HEK293 (cell line): Measurements from ENCODE around the gene STN1.

Source experiments
- REPIN1 ChIP-seq: fragments of 450-650 bp; formaldehyde crosslinking; IDR thresholded peaks from 2 replicates; pipeline ENCODE4 v1.5.1; 2017; ENCODE audit warnings: missing biosample characterization, missing genetic modification characterization, low read depth
- SP3 ChIP-seq: fragments of 450-650 bp; formaldehyde crosslinking; IDR thresholded peaks from 2 replicates; pipeline ENCODE4 v1.5.1; 2016; ENCODE audit warnings: missing biosample characterization, missing genetic modification characterization
- YY1 ChIP-seq: fragments of 450-650 bp; formaldehyde crosslinking; IDR thresholded peaks from 2 replicates; pipeline ENCODE4 v1.5.1; 2018; ENCODE audit warnings: missing biosample characterization, missing genetic modification characterization
- ZBTB8A ChIP-seq: fragments of 450-650 bp; formaldehyde crosslinking; IDR thresholded peaks from 2 replicates; pipeline ENCODE4 v1.5.1; 2016; ENCODE audit warnings: missing biosample characterization, missing genetic modification characterization
- ZNF155 ChIP-seq: fragments of 450-650 bp; formaldehyde crosslinking; IDR thresholded peaks from 2 replicates; pipeline ENCODE4 v1.5.1; 2016; ENCODE audit warnings: missing biosample characterization, missing genetic modification characterization
- ZNF404 ChIP-seq: fragments of 450-650 bp; formaldehyde crosslinking; IDR thresholded peaks from 2 replicates; pipeline ENCODE4 v1.5.1; 2017; ENCODE audit warnings: missing biosample characterization, missing genetic modification characterization
- ZNF776 ChIP-seq: fragments of 450-650 bp; formaldehyde crosslinking; IDR thresholded peaks from 2 replicates; pipeline ENCODE4 v1.5.0; 2017; ENCODE audit warnings: missing biosample characterization, missing genetic modification characterization, borderline replicate concordance
- ZNF837 ChIP-seq: fragments of 450-650 bp; formaldehyde crosslinking; IDR thresholded peaks from 2 replicates; pipeline ENCODE4 v1.5.1; 2016; ENCODE audit warnings: missing biosample characterization, missing genetic modification characterization
- ZXDB ChIP-seq: fragments of 450-650 bp; formaldehyde crosslinking; IDR thresholded peaks from 2 replicates; pipeline ENCODE4 v1.5.1; 2016; ENCODE audit warnings: missing biosample characterization, missing genetic modification characterization
- TF ChIP-seq, protein P1 (sequence below): fragments of 450-650 bp; formaldehyde crosslinking; IDR thresholded peaks from 2 replicates; pipeline ENCODE4 v1.5.1; 2016; ENCODE audit warnings: missing biosample characterization, missing genetic modification characterization
- TF ChIP-seq, protein P2 (sequence below): fragments of 450-650 bp; formaldehyde crosslinking; IDR thresholded peaks from 2 replicates; pipeline ENCODE4 v1.5.1; 2016; ENCODE audit warnings: missing biosample characterization, missing genetic modification characterization
- TF ChIP-seq, protein P3 (sequence below): fragments of 450-650 bp; formaldehyde crosslinking; IDR thresholded peaks from 2 replicates; pipeline ENCODE4 v1.5.1; 2016; ENCODE audit warnings: missing biosample characterization, missing genetic modification characterization

DNA sequence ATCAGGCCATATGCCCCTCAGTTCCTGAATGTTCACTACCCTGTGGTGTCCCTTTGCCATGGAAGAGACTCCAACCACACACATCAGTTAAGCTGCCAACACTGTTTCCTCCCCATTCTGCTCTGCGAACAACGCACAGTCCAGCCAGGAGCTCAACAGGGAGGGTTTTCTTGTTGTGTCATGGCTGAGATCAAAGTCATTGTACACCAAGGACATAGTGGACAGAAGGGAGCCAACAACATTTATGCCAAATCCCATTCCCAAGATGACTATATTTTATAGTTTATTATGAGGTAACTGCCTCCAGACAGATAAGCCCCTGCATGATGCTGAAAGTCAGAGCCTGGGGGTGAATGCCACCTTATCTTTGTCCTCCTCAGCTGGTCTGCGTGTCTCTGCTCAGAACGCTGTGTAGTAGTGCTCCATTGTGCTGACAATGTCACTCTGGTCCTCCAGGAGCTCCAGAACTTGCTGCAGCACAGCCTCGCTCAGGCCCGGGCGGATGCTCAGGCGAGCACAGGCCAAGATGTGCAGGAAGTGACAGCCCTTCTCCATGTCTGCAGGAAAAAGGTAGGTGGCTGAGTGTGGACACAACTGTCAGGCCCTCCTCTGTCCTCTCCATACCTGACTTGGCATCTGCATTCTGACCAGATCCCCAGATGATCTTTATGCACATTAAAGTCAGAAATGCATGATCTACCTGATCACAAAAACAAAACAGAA is 35.5 kb downstream of the STN1 start:
- TF ChIP-seq ZNF837 (no peak), YY1 (tag by site-specific recombination) (no peak), ZBTB8A (no peak), REPIN1 (no peak), ZNF404 (tag by site-specific recombination) (no peak), ZXDB (no peak), ZNF155 (tag by site-specific recombination) (no peak), ZNF776 (tag by site-specific recombination) (no peak), SP3 (tag by site-specific recombination) (no peak)
- TF ChIP-seq, protein P1, sequence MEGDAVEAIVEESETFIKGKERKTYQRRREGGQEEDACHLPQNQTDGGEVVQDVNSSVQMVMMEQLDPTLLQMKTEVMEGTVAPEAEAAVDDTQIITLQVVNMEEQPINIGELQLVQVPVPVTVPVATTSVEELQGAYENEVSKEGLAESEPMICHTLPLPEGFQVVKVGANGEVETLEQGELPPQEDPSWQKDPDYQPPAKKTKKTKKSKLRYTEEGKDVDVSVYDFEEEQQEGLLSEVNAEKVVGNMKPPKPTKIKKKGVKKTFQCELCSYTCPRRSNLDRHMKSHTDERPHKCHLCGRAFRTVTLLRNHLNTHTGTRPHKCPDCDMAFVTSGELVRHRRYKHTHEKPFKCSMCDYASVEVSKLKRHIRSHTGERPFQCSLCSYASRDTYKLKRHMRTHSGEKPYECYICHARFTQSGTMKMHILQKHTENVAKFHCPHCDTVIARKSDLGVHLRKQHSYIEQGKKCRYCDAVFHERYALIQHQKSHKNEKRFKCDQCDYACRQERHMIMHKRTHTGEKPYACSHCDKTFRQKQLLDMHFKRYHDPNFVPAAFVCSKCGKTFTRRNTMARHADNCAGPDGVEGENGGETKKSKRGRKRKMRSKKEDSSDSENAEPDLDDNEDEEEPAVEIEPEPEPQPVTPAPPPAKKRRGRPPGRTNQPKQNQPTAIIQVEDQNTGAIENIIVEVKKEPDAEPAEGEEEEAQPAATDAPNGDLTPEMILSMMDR: no peak
- TF ChIP-seq, protein P2, sequence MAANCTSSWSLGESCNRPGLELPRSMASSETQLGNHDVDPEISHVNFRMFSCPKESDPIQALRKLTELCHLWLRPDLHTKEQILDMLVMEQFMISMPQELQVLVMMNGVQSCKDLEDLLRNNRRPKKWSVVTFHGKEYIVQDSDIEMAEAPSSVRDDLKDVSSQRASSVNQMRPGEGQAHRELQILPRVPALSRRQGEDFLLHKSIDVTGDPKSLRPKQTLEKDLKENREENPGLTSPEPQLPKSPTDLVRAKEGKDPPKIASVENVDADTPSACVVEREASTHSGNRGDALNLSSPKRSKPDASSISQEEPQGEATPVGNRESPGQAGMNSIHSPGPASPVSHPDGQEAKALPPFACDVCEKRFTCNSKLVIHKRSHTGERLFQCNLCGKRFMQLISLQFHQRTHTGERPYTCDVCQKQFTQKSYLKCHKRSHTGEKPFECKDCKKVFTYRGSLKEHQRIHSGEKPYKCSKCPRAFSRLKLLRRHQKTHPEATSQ (tag by site-specific recombination): no peak
- TF ChIP-seq, protein P3, sequence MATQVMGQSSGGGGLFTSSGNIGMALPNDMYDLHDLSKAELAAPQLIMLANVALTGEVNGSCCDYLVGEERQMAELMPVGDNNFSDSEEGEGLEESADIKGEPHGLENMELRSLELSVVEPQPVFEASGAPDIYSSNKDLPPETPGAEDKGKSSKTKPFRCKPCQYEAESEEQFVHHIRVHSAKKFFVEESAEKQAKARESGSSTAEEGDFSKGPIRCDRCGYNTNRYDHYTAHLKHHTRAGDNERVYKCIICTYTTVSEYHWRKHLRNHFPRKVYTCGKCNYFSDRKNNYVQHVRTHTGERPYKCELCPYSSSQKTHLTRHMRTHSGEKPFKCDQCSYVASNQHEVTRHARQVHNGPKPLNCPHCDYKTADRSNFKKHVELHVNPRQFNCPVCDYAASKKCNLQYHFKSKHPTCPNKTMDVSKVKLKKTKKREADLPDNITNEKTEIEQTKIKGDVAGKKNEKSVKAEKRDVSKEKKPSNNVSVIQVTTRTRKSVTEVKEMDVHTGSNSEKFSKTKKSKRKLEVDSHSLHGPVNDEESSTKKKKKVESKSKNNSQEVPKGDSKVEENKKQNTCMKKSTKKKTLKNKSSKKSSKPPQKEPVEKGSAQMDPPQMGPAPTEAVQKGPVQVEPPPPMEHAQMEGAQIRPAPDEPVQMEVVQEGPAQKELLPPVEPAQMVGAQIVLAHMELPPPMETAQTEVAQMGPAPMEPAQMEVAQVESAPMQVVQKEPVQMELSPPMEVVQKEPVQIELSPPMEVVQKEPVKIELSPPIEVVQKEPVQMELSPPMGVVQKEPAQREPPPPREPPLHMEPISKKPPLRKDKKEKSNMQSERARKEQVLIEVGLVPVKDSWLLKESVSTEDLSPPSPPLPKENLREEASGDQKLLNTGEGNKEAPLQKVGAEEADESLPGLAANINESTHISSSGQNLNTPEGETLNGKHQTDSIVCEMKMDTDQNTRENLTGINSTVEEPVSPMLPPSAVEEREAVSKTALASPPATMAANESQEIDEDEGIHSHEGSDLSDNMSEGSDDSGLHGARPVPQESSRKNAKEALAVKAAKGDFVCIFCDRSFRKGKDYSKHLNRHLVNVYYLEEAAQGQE: no peak
